ENCODE results near the gene TAF11L6. TPM values are rescaled to one million over a fixed set of nuclear protein-coding genes. Genes with fewer than 3 reads are reported as not detected.
"Not testable (repeated sequence)": the region's sequence is repeated elsewhere in the genome, so short reads cannot be mapped to it uniquely, and the experiment has no call there.

The TAF11L6 gene
- total RNA-seq, 3 donors from 2014 or later (not counting 1 experiment from before 2014, with no cell fraction given): not detected

DNA sequence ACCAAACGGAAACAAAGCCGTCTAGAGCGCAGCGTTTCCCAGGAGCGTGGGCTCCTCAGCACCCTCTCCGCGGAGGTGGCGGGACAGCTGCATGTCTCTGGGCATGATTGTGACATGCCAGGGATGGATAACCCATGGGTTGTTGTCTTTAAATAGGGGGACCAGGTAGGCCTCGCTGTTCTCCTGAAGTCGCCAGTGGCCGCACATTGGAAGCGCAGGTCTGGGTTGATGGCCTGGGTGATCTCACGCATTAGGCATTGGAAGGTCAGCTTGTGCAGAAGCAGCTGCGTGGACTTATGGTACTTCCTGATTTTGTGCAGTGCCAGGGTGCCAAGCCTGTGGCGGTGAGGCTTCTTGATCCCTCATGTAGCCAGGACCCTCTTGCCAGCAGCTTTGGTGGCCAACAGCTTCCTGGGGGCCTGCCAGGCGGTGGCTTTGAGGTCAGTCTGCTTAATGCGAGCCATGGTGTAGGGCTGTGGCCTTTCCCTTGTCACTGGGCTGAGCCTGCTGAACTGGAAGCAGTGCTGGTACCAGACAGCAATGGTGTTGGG lies 16.6 kb upstream of the TAF11L6 start:
- no peak overlapping the region for H3K27ac ChIP-seq (ENCODE audit: low read length)
- H3K4me3 ChIP-seq (ENCODE audit: low read length): no peak overlapping the region
- peaks cover 8% of the 10 kb centered on the region for H3K9me3 ChIP-seq (ENCODE audit: control insufficient read depth, insufficient read depth, low read length)
- DNase-seq (no peak), ATAC-seq (no peak)
- Mint-ChIP-seq H3K27me3 (ENCODE audit: low read depth in 2 of 2) (no peaks in the 10 kb centered on the region), H3K27ac (no peak overlapping the region), H3K9me3 (peaks cover 8 to 11% of the 10 kb centered on the region in 2 donors), H3K36me3 (no peaks in the 10 kb centered on the region), H3K4me1 (no peaks in the 10 kb centered on the region), H3K4me3 (no peak overlapping the region)
- H3K27me3 ChIP-seq (ENCODE audit: control insufficient read depth, insufficient read depth, low read length): no peaks in the 10 kb centered on the region
- TF ChIP-seq, protein P1, sequence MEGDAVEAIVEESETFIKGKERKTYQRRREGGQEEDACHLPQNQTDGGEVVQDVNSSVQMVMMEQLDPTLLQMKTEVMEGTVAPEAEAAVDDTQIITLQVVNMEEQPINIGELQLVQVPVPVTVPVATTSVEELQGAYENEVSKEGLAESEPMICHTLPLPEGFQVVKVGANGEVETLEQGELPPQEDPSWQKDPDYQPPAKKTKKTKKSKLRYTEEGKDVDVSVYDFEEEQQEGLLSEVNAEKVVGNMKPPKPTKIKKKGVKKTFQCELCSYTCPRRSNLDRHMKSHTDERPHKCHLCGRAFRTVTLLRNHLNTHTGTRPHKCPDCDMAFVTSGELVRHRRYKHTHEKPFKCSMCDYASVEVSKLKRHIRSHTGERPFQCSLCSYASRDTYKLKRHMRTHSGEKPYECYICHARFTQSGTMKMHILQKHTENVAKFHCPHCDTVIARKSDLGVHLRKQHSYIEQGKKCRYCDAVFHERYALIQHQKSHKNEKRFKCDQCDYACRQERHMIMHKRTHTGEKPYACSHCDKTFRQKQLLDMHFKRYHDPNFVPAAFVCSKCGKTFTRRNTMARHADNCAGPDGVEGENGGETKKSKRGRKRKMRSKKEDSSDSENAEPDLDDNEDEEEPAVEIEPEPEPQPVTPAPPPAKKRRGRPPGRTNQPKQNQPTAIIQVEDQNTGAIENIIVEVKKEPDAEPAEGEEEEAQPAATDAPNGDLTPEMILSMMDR (IDR thresholded peaks at IDR 0.05): no peak
- 90% methylated on average over 17 of the region's 17 CpGs for WGBS (ENCODE audit: insufficient coverage)
- H3K36me3 ChIP-seq (ENCODE audit: control insufficient read depth, insufficient read depth, low read length): no peaks in the 10 kb centered on the region
- H3K4me1 ChIP-seq (ENCODE audit: control insufficient read depth, insufficient read depth, low read length): no peaks in the 10 kb centered on the region
- intact Hi-C loops (cut with micrococcal nuclease): no loop called here

DNA sequence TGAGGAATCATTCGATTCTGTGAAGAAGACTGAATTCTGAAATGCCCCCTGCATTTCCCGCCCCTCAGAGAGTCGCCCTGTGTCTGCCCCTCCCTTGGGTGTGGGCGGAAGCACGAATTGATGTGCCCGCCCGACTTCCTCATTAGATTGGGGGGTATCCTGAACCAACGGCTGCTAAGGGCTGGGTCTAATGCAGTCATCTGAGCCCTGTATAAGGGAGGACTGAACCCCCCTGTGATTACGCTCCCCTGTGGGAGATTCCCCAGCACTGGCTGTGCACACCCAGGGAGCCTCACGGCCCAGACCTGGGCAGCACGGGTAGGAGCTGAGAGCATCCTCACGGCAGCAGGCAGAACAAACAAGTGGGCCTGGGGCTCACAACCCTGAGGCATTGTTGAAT lies 10.9 kb upstream of the TAF11L6 start:
- H3K27me3 ChIP-seq (ENCODE audit: control insufficient read depth, insufficient read depth, low read length); H3K36me3 ChIP-seq (ENCODE audit: control insufficient read depth, insufficient read depth, low read length); H3K27ac Mint-ChIP-seq; H3K4me1 ChIP-seq (ENCODE audit: control insufficient read depth, insufficient read depth, low read length); H3K9me3 ChIP-seq (ENCODE audit: control insufficient read depth, insufficient read depth, low read length); H3K4me3 ChIP-seq (ENCODE audit: low read length); H3K36me3 Mint-ChIP-seq; intact Hi-C loops (cut with micrococcal nuclease); H3K27me3 Mint-ChIP-seq (ENCODE audit: low read depth in 2 of 2); ATAC-seq; H3K4me1 Mint-ChIP-seq; H3K27ac ChIP-seq (ENCODE audit: low read length); H3K4me3 Mint-ChIP-seq; H3K9me3 Mint-ChIP-seq: not testable (repeated sequence)
- DNase-seq: peak in 1 of 2 donors; percentile 25
- 90% methylated on average over 4 of the region's 12 CpGs for WGBS (ENCODE audit: insufficient coverage)

DNA sequence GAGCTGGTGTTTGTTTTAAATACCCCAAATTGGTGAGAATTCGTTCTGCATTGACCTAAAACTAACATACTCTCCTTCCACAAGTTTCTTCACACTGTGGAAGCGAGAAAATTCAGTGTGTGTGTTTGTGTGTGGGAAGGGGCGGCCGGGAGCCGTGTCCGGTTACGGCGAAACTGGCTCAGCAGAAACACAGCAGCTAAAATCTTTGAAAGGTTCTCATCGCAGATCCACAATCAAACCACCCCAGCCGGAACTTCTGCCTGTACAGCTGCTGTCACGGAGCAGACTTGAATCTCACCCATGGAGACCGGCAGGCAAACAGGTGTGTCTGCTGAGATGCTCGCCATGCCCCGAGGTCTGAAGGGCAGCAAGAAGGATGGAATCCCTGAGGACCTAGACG lies 10.4 kb upstream of the TAF11L6 start, which contains the start of gene TAF11L3:
Gene TAF11L3, plus strand, starts transcription at position 301 of the 400 bp plus-strand sequence.
- H3K4me3 ChIP-seq (ENCODE audit: low read length); H3K4me3 Mint-ChIP-seq; H3K27me3 ChIP-seq (ENCODE audit: control insufficient read depth, insufficient read depth, low read length); H3K36me3 Mint-ChIP-seq; intact Hi-C loops (cut with micrococcal nuclease); H3K9me3 ChIP-seq (ENCODE audit: control insufficient read depth, insufficient read depth, low read length); H3K27ac ChIP-seq (ENCODE audit: low read length); H3K27ac Mint-ChIP-seq; H3K36me3 ChIP-seq (ENCODE audit: control insufficient read depth, insufficient read depth, low read length); H3K9me3 Mint-ChIP-seq; H3K4me1 ChIP-seq (ENCODE audit: control insufficient read depth, insufficient read depth, low read length); H3K4me1 Mint-ChIP-seq; ATAC-seq; H3K27me3 Mint-ChIP-seq (ENCODE audit: low read depth in 2 of 2); DNase-seq: not testable (repeated sequence)
- WGBS (ENCODE audit: insufficient coverage): no CpG with 5 or more reads among the region's 15 CpGs

DNA sequence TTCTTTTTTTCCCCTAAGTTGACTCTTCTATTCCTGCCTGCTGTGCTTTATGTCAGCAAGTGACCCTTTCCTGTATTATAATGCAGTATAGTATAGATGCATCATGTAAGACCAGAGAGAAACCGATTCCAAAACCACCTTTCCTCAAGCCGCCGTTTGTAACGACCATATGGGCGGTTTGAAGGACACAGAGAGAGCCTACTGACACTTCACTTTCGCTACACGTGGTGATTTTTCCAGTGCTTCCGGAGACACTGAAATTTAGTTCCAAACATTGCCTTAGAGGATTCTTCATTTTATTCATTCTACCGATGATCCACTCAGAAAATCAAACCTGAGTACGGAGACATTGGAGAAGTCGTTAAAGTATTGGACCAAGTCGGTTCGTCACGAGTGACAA lies 9.0 kb upstream of the TAF11L6 start:
- H3K9me3 ChIP-seq (ENCODE audit: control insufficient read depth, insufficient read depth, low read length); H3K4me1 Mint-ChIP-seq; H3K27ac ChIP-seq (ENCODE audit: low read length); H3K4me3 ChIP-seq (ENCODE audit: low read length); intact Hi-C loops (cut with micrococcal nuclease); H3K4me3 Mint-ChIP-seq; DNase-seq; H3K27ac Mint-ChIP-seq; H3K9me3 Mint-ChIP-seq; H3K36me3 Mint-ChIP-seq; H3K27me3 ChIP-seq (ENCODE audit: control insufficient read depth, insufficient read depth, low read length); H3K36me3 ChIP-seq (ENCODE audit: control insufficient read depth, insufficient read depth, low read length); H3K4me1 ChIP-seq (ENCODE audit: control insufficient read depth, insufficient read depth, low read length); ATAC-seq; H3K27me3 Mint-ChIP-seq (ENCODE audit: low read depth in 2 of 2): not testable (repeated sequence)
- WGBS (ENCODE audit: insufficient coverage): 86% methylated on average over 7 of the region's 14 CpGs

DNA sequence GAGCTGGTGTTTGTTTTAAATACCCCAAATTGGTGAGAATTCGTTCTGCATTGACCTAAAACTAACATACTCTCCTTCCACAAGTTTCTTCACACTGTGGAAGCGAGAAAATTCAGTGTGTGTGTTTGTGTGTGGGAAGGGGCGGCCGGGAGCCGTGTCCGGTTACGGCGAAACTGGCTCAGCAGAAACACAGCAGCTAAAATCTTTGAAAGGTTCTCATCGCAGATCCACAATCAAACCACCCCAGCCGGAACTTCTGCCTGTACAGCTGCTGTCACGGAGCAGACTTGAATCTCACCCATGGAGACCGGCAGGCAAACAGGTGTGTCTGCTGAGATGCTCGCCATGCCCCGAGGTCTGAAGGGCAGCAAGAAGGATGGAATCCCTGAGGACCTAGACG lies 7.0 kb upstream of the TAF11L6 start, which contains the start of gene TAF11L4:
Gene TAF11L4, plus strand, starts transcription at position 301 of the 400 bp plus-strand sequence.
- H3K9me3 ChIP-seq (ENCODE audit: control insufficient read depth, insufficient read depth, low read length); H3K36me3 ChIP-seq (ENCODE audit: control insufficient read depth, insufficient read depth, low read length); H3K4me1 Mint-ChIP-seq; H3K27me3 Mint-ChIP-seq (ENCODE audit: low read depth in 2 of 2); H3K27me3 ChIP-seq (ENCODE audit: control insufficient read depth, insufficient read depth, low read length); H3K9me3 Mint-ChIP-seq; H3K4me1 ChIP-seq (ENCODE audit: control insufficient read depth, insufficient read depth, low read length); H3K4me3 Mint-ChIP-seq; H3K27ac ChIP-seq (ENCODE audit: low read length); H3K36me3 Mint-ChIP-seq; ATAC-seq; H3K4me3 ChIP-seq (ENCODE audit: low read length); intact Hi-C loops (cut with micrococcal nuclease); H3K27ac Mint-ChIP-seq; DNase-seq: not testable (repeated sequence)
- WGBS (ENCODE audit: insufficient coverage): no CpG with 5 or more reads among the region's 15 CpGs

DNA sequence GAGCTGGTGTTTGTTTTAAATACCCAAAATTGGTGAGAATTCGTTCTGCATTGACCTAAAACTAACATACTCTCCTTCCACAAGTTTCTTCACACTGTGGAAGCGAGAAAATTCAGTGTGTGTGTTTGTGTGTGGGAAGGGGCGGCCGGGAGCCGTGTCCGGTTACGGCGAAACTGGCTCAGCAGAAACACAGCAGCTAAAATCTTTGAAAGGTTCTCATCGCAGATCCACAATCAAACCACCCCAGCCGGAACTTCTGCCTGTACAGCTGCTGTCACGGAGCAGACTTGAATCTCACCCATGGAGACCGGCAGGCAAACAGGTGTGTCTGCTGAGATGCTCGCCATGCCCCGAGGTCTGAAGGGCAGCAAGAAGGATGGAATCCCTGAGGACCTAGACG lies 3.5 kb upstream of the TAF11L6 start, which contains the start of gene TAF11L5:
Gene TAF11L5, plus strand, starts transcription at position 301 of the 400 bp plus-strand sequence.
- H3K27ac ChIP-seq (ENCODE audit: low read length); H3K27ac Mint-ChIP-seq; DNase-seq; H3K36me3 ChIP-seq (ENCODE audit: control insufficient read depth, insufficient read depth, low read length); H3K36me3 Mint-ChIP-seq; H3K4me3 Mint-ChIP-seq; H3K27me3 Mint-ChIP-seq (ENCODE audit: low read depth in 2 of 2); H3K4me3 ChIP-seq (ENCODE audit: low read length); ATAC-seq; intact Hi-C loops (cut with micrococcal nuclease); H3K9me3 ChIP-seq (ENCODE audit: control insufficient read depth, insufficient read depth, low read length); H3K4me1 ChIP-seq (ENCODE audit: control insufficient read depth, insufficient read depth, low read length); H3K4me1 Mint-ChIP-seq; H3K9me3 Mint-ChIP-seq; H3K27me3 ChIP-seq (ENCODE audit: control insufficient read depth, insufficient read depth, low read length): not testable (repeated sequence)
- WGBS (ENCODE audit: insufficient coverage): no CpG with 5 or more reads among the region's 15 CpGs

DNA sequence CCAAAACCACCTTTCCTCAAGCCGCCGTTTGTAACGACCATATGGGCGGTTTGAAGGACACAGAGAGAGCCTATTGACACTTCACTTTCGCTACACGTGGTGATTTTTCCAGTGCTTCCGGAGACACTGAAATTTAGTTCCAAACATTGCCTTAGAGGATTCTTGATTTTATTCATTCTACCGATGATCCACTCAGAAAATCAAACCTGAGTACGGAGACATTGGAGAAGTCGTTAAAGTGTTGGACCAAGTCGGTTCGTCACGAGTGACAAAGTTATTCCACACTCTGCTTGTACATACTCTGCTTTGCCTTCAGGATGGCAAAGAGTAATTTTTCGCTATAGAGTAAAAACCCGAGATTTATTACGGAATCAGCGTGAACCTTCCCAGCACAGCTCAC lies 2.0 kb upstream of the TAF11L6 start:
- H3K9me3 Mint-ChIP-seq; H3K27me3 ChIP-seq (ENCODE audit: control insufficient read depth, insufficient read depth, low read length); H3K36me3 ChIP-seq (ENCODE audit: control insufficient read depth, insufficient read depth, low read length); H3K9me3 ChIP-seq (ENCODE audit: control insufficient read depth, insufficient read depth, low read length); H3K27ac Mint-ChIP-seq; H3K36me3 Mint-ChIP-seq; H3K27ac ChIP-seq (ENCODE audit: low read length); intact Hi-C loops (cut with micrococcal nuclease); H3K4me3 Mint-ChIP-seq; H3K4me3 ChIP-seq (ENCODE audit: low read length); H3K27me3 Mint-ChIP-seq (ENCODE audit: low read depth in 2 of 2); H3K4me1 Mint-ChIP-seq; H3K4me1 ChIP-seq (ENCODE audit: control insufficient read depth, insufficient read depth, low read length); ATAC-seq: not testable (repeated sequence)
- 95% methylated on average over 6 of the region's 17 CpGs for WGBS (ENCODE audit: insufficient coverage)
- peak; percentile 11 to 18 for DNase-seq
